ENCODE results near the gene SUSD2. TPM values are rescaled to one million over a fixed set of nuclear protein-coding genes. Genes with fewer than 3 reads are reported as not detected.
"Not testable (repeated sequence)": the region's sequence is repeated elsewhere in the genome, so short reads cannot be mapped to it uniquely, and the experiment has no call there.

SUSD2 gene
- total and polyA plus RNA-seq, 4 donors: 0.14 to 2.5 (median 0.52) TPM

DNA sequence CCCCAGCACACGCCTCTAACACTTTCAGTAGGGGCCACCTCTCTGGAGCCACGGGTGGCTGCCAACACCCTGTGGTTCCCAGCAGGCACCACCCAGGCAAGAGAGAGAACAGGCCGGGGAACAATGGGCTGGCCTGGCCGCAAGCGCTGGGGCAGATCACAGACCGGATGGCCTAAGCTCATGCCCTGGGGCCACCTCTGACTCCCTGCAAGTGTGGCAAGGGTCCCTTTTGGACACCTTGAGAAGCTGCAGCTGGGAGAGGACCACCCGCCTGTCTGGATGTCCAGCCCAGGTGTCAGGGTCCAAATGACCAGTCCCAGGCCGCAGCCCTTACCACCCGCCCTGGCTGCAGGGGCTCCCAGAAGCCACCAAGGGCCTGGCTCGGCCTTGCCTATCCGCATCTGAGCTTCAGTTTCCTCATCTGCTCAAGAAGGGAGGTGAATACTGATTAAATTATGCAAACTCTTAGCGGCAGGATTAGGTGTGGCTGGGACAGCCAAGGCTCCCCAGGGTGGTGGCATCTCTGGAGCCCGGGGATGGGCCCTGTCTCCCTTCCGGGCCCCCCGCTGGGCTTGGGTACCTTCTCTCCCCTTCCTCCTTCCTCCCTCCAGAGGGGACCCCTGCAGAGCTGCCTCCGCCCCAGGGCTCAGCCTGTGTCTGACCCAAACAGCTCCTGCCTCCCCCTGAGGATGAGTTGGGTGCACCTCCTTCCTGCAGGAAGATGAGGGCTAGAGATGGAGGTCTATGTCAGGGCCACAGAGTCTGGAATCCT, 785 bp upstream of the SUSD2 start:
- Histone ChIP-seq H3K36me3 (ENCODE audit: control insufficient read depth in 4 of 4, insufficient read depth in 3 of 4, low read depth in 1 of 4, low read length in 3 of 4) (peaks cover 0 to 10% (median 3%) of the 10 kb centered on the region in 4 donors), H3K9ac (ENCODE audit: low read depth in 1 of 2, low read length in 2 of 2) (no peak overlapping the region), H3K9me3 (ENCODE audit: control insufficient read depth in 4 of 4, low read length in 3 of 4) (no peaks in the 10 kb centered on the region), H3K27me3 (ENCODE audit: control insufficient read depth in 4 of 4, insufficient read depth in 4 of 4, low read length in 3 of 4) (no peaks in the 10 kb centered on the region), H3K4me3 (ENCODE audit: low read depth in 1 of 3, low read length in 3 of 3) (no peak overlapping the region), H3K4me1 (ENCODE audit: control insufficient read depth in 4 of 4, insufficient read depth in 4 of 4, low read length in 3 of 4) (peaks cover 0 to 8% (median 6%) of the 10 kb centered on the region in 4 donors), H3K27ac (ENCODE audit: low read depth in 1 of 2, low read length in 2 of 2) (no peak overlapping the region)
- WGBS: 92% methylated on average over 16 of the region's 16 CpGs
- TF ChIP-seq, protein P1, sequence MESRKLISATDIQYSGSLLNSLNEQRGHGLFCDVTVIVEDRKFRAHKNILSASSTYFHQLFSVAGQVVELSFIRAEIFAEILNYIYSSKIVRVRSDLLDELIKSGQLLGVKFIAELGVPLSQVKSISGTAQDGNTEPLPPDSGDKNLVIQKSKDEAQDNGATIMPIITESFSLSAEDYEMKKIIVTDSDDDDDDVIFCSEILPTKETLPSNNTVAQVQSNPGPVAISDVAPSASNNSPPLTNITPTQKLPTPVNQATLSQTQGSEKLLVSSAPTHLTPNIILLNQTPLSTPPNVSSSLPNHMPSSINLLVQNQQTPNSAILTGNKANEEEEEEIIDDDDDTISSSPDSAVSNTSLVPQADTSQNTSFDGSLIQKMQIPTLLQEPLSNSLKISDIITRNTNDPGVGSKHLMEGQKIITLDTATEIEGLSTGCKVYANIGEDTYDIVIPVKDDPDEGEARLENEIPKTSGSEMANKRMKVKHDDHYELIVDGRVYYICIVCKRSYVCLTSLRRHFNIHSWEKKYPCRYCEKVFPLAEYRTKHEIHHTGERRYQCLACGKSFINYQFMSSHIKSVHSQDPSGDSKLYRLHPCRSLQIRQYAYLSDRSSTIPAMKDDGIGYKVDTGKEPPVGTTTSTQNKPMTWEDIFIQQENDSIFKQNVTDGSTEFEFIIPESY (IDR thresholded peaks at IDR 0.05): no peak
- DNase-seq (ENCODE audit: low spot score): no peak

DNA sequence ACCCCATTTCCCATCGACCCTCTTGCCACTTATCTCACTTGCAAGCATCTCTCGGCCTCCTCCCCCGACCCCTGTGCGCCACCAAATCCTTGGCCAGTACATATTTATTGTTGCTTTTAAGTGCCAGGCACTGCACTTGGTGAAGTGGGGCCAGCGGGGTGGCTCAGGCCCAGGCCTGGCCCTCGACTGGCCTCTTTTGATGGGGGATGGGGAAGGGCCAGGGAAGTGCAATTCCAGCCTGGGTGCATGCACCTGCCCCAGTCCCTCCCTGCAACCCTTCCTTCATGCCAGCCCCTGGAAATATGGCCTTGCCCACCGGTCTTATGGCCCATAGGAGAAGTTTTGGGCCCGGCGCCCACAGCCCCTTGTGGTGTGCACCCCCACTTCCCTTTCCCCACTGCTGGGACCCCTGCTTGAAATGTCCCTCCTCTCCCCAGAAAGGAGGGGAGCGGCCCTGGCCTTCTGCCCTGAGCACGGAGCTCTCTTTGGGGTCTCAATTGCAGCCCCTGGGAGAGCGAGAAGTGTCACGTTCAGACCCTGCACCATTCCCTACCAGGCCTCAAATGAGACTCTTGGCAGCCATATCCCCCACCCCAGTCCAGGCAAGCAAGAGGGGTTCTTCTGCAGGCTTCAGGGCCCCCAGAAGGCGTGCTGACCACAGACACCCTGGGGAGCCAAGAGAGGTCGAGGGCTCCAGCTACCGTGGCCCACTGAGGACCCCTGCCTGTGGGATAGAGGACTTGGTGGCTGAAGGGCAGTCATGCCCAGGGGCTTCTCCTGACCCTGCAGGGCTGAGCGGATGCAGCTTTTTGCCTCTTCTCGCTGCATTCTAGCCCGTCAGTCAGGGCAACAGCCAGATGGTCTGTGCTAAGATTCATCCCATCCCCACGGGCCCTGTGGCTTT, 961 bp downstream of the SUSD2 start:
- Histone ChIP-seq H3K4me1 (ENCODE audit: control insufficient read depth in 4 of 4, insufficient read depth in 4 of 4, low read length in 3 of 4) (peaks cover 0 to 8% (median 6%) of the 10 kb centered on the region in 4 donors), H3K27ac (ENCODE audit: low read depth in 1 of 2, low read length in 2 of 2) (no peak overlapping the region), H3K36me3 (ENCODE audit: control insufficient read depth in 4 of 4, insufficient read depth in 3 of 4, low read depth in 1 of 4, low read length in 3 of 4) (peaks cover 0 to 3% (median under 1%) of the 10 kb centered on the region in 4 donors), H3K9ac (ENCODE audit: low read depth in 1 of 2, low read length in 2 of 2) (no peak overlapping the region), H3K9me3 (ENCODE audit: control insufficient read depth in 4 of 4, low read length in 3 of 4) (no peaks in the 10 kb centered on the region), H3K27me3 (ENCODE audit: control insufficient read depth in 4 of 4, insufficient read depth in 4 of 4, low read length in 3 of 4) (no peaks in the 10 kb centered on the region), H3K4me3 (ENCODE audit: low read depth in 1 of 3, low read length in 3 of 3) (no peak overlapping the region)
- DNase-seq (ENCODE audit: low spot score): no peak
- 87% methylated on average over 20 of the region's 20 CpGs for WGBS
- TF ChIP-seq RXRA (IDR thresholded peaks at IDR 0.05): no peak

DNA sequence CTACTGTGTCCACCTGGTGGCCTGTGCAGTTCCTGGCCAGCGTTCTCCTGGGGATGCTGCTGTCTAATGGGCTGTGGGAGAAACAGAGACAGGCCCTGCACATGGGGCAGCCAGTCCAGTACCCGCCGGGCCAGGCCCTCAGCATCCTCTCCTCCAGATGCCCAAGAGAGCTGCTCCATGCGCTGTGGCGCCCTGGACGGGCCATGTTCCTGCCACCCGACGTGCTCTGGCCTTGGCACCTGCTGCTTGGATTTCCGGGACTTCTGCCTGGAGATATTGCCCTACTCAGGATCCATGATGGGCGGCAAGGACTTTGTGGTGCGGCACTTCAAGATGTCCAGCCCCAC, 1.6 kb downstream of the SUSD2 start:
- 90% methylated on average over 11 of the region's 11 CpGs for WGBS
- H3K4me3 ChIP-seq (ENCODE audit: low read depth in 1 of 3, low read length in 3 of 3); H3K4me1 ChIP-seq (ENCODE audit: control insufficient read depth in 4 of 4, insufficient read depth in 4 of 4, low read length in 3 of 4); H3K9ac ChIP-seq (ENCODE audit: low read depth in 1 of 2, low read length in 2 of 2); H3K36me3 ChIP-seq (ENCODE audit: control insufficient read depth in 4 of 4, insufficient read depth in 3 of 4, low read depth in 1 of 4, low read length in 3 of 4); H3K27ac ChIP-seq (ENCODE audit: low read depth in 1 of 2, low read length in 2 of 2); DNase-seq (ENCODE audit: low spot score); H3K9me3 ChIP-seq (ENCODE audit: control insufficient read depth in 4 of 4, low read length in 3 of 4); H3K27me3 ChIP-seq (ENCODE audit: control insufficient read depth in 4 of 4, insufficient read depth in 4 of 4, low read length in 3 of 4): not testable (repeated sequence)

DNA sequence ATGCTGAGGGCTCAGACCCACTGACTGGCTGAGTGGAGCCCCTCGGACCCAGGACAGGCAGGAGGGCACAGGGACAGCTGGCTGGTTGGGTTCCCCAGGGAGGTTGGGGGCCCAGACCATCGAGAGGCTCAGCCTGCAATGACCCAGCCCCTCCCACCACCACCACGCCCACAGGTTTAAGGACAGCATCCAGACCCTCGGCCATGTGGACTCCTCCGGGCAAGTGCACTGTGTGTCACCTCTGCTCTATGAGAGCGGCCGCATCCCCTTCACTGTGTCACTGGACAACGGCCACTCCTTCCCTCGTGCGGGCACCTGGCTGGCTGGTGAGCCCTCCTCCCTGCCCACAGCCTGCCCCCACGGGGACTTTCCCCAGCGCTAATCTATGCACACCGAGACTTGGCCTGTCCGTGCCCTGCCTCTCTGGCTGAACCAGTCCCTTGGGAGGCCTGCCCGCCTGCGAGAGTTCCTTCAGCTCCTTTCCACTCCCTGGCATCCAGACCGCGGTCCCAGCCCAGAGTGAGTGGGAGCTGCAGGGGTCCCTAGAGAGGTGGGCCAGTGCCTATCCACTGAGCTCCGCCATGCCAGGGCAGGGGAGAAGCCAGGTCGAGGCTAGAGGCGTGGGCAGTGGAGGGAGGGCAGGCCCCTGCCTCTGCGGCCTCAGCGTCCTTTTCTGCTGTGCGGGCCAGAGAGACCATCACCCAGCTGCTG, 2.2 kb downstream of the SUSD2 start:
- 89% methylated on average over 24 of the region's 24 CpGs for WGBS
- Histone ChIP-seq H3K9me3 (ENCODE audit: control insufficient read depth in 4 of 4, low read length in 3 of 4) (no peaks in the 10 kb centered on the region), H3K27ac (ENCODE audit: low read depth in 1 of 2, low read length in 2 of 2) (no peak overlapping the region), H3K36me3 (ENCODE audit: control insufficient read depth in 4 of 4, insufficient read depth in 3 of 4, low read depth in 1 of 4, low read length in 3 of 4) (peaks cover 0 to 1% (median 0%) of the 10 kb centered on the region in 4 donors), H3K4me1 (ENCODE audit: control insufficient read depth in 4 of 4, insufficient read depth in 4 of 4, low read length in 3 of 4) (peaks cover 0 to 8% (median 6%) of the 10 kb centered on the region in 4 donors), H3K4me3 (ENCODE audit: low read depth in 1 of 3, low read length in 3 of 3) (no peak overlapping the region), H3K27me3 (ENCODE audit: control insufficient read depth in 4 of 4, insufficient read depth in 4 of 4, low read length in 3 of 4) (no peaks in the 10 kb centered on the region), H3K9ac (ENCODE audit: low read depth in 1 of 2, low read length in 2 of 2) (no peak overlapping the region)
- DNase-seq (ENCODE audit: low spot score): no peak
- TF ChIP-seq TAF1 (conservative IDR thresholded peaks at IDR 0.05) (no peak), JUND (IDR thresholded peaks at IDR 0.05) (no peak), FOXA1 (IDR thresholded peaks at IDR 0.05) (no peak), HNF4A (conservative IDR thresholded peaks at IDR 0.05) (no peak), SP1 (IDR thresholded peaks at IDR 0.05) (no peak), YY1 (IDR thresholded peaks at IDR 0.05) (no peak), GABPA (IDR thresholded peaks at IDR 0.05 in 1 of 2, conservative IDR thresholded peaks at IDR 0.05 in 1 of 2) (no peak), RAD21 (IDR thresholded peaks at IDR 0.05) (no peak), HNF4G (IDR thresholded peaks at IDR 0.05) (no peak)
- TF ChIP-seq, protein P2, sequence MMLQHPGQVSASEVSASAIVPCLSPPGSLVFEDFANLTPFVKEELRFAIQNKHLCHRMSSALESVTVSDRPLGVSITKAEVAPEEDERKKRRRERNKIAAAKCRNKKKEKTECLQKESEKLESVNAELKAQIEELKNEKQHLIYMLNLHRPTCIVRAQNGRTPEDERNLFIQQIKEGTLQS (IDR thresholded peaks at IDR 0.05): no peak
- TF ChIP-seq, protein P3, sequence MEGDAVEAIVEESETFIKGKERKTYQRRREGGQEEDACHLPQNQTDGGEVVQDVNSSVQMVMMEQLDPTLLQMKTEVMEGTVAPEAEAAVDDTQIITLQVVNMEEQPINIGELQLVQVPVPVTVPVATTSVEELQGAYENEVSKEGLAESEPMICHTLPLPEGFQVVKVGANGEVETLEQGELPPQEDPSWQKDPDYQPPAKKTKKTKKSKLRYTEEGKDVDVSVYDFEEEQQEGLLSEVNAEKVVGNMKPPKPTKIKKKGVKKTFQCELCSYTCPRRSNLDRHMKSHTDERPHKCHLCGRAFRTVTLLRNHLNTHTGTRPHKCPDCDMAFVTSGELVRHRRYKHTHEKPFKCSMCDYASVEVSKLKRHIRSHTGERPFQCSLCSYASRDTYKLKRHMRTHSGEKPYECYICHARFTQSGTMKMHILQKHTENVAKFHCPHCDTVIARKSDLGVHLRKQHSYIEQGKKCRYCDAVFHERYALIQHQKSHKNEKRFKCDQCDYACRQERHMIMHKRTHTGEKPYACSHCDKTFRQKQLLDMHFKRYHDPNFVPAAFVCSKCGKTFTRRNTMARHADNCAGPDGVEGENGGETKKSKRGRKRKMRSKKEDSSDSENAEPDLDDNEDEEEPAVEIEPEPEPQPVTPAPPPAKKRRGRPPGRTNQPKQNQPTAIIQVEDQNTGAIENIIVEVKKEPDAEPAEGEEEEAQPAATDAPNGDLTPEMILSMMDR (IDR thresholded peaks at IDR 0.05; ENCODE audit: low read depth, low read length, missing input control): no peak
- TF ChIP-seq, protein P1 (IDR thresholded peaks at IDR 0.05): no peak
